ENCODE measurements around the gene CDC23. TPM values are rescaled to one million over a fixed set of nuclear protein-coding genes. Genes with fewer than 3 reads are reported as not detected.
"Not testable (repeated sequence)": the region's sequence is repeated elsewhere in the genome, so short reads cannot be mapped to it uniquely, and the experiment has no call there.

The CDC23 gene
- total RNA-seq, 1 experiment from 2014 or later, result 51.7 TPM

- no peak for DNase-seq (ENCODE audit: low spot score)
Measured at GRCh38 chr5:138212828-138213160, 329 bp downstream of the CDC23 start.

GRCh38 chr5:138210985-138211384, 2.1 kb downstream of the CDC23 start:
- DNase-seq (ENCODE audit: low spot score), result no peak

GRCh38 chr5:138193859-138194258, 19.3 kb downstream of the CDC23 start:
- not testable (repeated sequence) for DNase-seq (ENCODE audit: low spot score)

- no peak for DNase-seq (ENCODE audit: low spot score)
Measured at GRCh38 chr5:138192826-138193225, 20.3 kb downstream of the CDC23 start.

- DNase-seq (ENCODE audit: low spot score), result no peak
Measured at GRCh38 chr5:138188626-138189025, 24.5 kb downstream of the CDC23 start.

- no peak for DNase-seq (ENCODE audit: low spot score)
Measured at GRCh38 chr5:138186002-138186447, 27.1 kb downstream of the CDC23 start.

GRCh38 chr5:138182808-138183207, 30.3 kb downstream of the CDC23 start:
- no peak for DNase-seq (ENCODE audit: low spot score)

GRCh38 chr5:138180841-138181240, 32.3 kb downstream of the CDC23 start:
- DNase-seq (ENCODE audit: low spot score), result no peak

- DNase-seq (ENCODE audit: low spot score), result peak; percentile 87
Measured at GRCh38 chr5:138180183-138180782, 32.8 kb downstream of the CDC23 start.

GRCh38 chr5:138179277-138179857, 33.8 kb downstream of the CDC23 start:
- DNase-seq (ENCODE audit: low spot score), result no peak

- DNase-seq (ENCODE audit: low spot score), result peak; percentile 98
Measured at GRCh38 chr5:138178516-138179276, 34.4 kb downstream of the CDC23 start, which contains the start of the genes BRD8 and KIF20A. TSS of gene BRD8 (minus strand) at chr5:138178630. CDS start at chr5:138178614, 16 bp downstream. TSS of gene KIF20A (plus strand) at chr5:138179112. CDS start at chr5:138179681, 569 bp downstream.

GRCh38 chr5:138177941-138178515, 35.1 kb downstream of the CDC23 start:
- DNase-seq (ENCODE audit: low spot score), result peak; percentile 23

GRCh38 chr5:138170299-138170698, 42.8 kb downstream of the CDC23 start:
- no peak for DNase-seq (ENCODE audit: low spot score)

GRCh38 chr5:138169124-138169523, 44.0 kb downstream of the CDC23 start:
- no peak for DNase-seq (ENCODE audit: low spot score)

GRCh38 chr5:138163721-138164120, 49.4 kb downstream of the CDC23 start:
- DNase-seq (ENCODE audit: low spot score), result no peak

GRCh38 chr5:138160706-138161105, 52.4 kb downstream of the CDC23 start:
- DNase-seq (ENCODE audit: low spot score), result no peak

GRCh38 chr5:138159666-138160065, 53.5 kb downstream of the CDC23 start:
- DNase-seq (ENCODE audit: low spot score), result no peak

- DNase-seq (ENCODE audit: low spot score), result no peak
Measured at GRCh38 chr5:138157626-138158025, 55.5 kb downstream of the CDC23 start.

- DNase-seq (ENCODE audit: low spot score), result not testable (repeated sequence)
Measured at GRCh38 chr5:138155977-138156376, 57.1 kb downstream of the CDC23 start.

GRCh38 chr5:138149530-138149929, 63.6 kb downstream of the CDC23 start:
- no peak for DNase-seq (ENCODE audit: low spot score)

- DNase-seq (ENCODE audit: low spot score), result peak; percentile 80
Measured at GRCh38 chr5:138148811-138149210, 64.3 kb downstream of the CDC23 start.

- DNase-seq (ENCODE audit: low spot score), result not testable (repeated sequence)
Measured at GRCh38 chr5:138143578-138143977, 69.5 kb downstream of the CDC23 start.

Data from H4 (cell line).